ENCODE results near the gene GPI.

The GPI gene

GRCh38 chr19:34448191-34448590 is 83.2 kb downstream of the GPI start:
- H3K27me3 ChIP-seq (ENCODE audit: control insufficient read depth, insufficient read depth, low read length, poor library complexity, severe bottlenecking), result no peaks in the 10 kb centered on the region
- 92 to 93% methylated on average over 3 of the region's 3 CpGs for WGBS, 2 experiments

More at GRCh38 chr19:34448191-34448590, 83.2 kb downstream of the GPI start:
- Histone ChIP-seq H3K4me3 (ENCODE audit: insufficient read depth, low read depth, low read length) (no peak overlapping the region), H3K27ac (ENCODE audit: insufficient read depth, low read depth, low read length, poor library complexity, severe bottlenecking) (no peak overlapping the region), H3K9me3 (ENCODE audit: control insufficient read depth, low read length) (no peaks in the 10 kb centered on the region), H3K4me1 (ENCODE audit: control insufficient read depth, insufficient read depth, low read length) (no peaks in the 10 kb centered on the region), H3K36me3 (ENCODE audit: control insufficient read depth, insufficient read depth, low read length) (peaks cover 82% of the 10 kb centered on the region)
